AG04449 (cell line): Measurements from ENCODE around the gene TUBB4B.

Experiments
- CTCF ChIA-PET: fragments of 350-600 bp; formaldehyde crosslinking; extraction: SDS; loops from one replicate; lab custom pipeline; 2021; ENCODE audit warnings: antibody characterized with exemption; lab: Yijun Ruan, JAX
- POLR2A ChIA-PET: fragments of 400-600, 350-600 bp; formaldehyde crosslinking; extraction: SDS; loops from one replicate; lab custom pipeline; 2020; ENCODE audit warnings: antibody characterized with exemption, inconsistent platforms; lab: Yijun Ruan, JAX
- DNase-seq: peaks from one replicate; pipeline ENCODE4 v3.0.0-alpha.2; 2010; ENCODE audit warnings: low read depth, low spot score
- H3K4me3 ChIP-seq: 2 replicates; pipeline ENCODE4 v1.5.1; 2011; ENCODE audit warnings: low read depth, mild to moderate bottlenecking, control low read depth, low read length
- TF ChIP-seq, protein P1 (sequence below): IDR thresholded peaks from one replicate; pipeline ENCODE4 v1.5.1; 2011; ENCODE audit warnings: mild to moderate bottlenecking, moderate library complexity, low read length, control low read depth, inconsistent platforms; ENCODE audit not compliant: insufficient read depth; ENCODE audit errors: missing control alignments

TUBB4B gene

DNA sequence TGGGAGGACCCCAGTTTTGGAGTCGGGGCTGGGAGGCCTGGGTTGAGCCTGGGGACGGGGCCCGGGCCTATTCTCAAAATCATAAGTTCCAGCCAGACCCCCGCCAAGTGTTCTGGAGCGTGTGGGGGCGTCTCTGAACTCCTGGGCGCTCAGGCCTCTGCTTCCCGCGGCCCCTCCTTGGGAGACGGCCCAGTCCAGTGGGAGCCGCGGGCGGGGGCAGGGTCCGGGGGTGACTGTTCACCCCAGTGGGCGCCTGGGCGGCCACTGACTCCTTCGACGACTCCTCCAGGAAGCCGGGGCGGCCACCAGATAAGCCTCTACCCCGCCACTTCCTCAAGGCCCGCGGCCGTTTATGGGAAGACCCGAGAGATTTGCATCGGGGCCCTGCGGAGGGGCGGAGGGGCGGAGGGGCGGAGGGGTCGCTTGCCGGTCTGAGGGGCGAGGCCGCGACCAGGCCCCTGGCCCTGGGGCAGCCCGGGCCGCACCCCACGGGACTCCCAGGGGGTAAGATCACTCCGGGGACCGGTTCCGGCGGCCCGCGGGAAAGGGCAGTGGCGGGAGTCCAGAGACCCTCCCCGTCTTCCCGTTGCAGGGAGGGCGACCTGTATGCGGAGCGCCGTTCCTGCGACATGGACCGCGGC, 37.1 kb downstream of the TUBB4B start:
- no peak for DNase-seq
- peak overlapping the region; percentile 63 for H3K4me3 ChIP-seq
- POLR2A ChIA-PET, result interaction anchor here (1.0 to 2.2 kb wide), 3 partner anchors 14 to 37 kb away, joined by 4 to 18 read pairs (median 8); partner anchors contain the start of gene TUBB4B
- CTCF ChIA-PET, result interaction anchor here (0.8 to 1.9 kb wide), 6 partner anchors 9 to 145 kb away, joined by 3 to 7 read pairs (median 6); partner anchors contain the start of genes EXD3 and NOXA1
- TF ChIP-seq, protein P1, sequence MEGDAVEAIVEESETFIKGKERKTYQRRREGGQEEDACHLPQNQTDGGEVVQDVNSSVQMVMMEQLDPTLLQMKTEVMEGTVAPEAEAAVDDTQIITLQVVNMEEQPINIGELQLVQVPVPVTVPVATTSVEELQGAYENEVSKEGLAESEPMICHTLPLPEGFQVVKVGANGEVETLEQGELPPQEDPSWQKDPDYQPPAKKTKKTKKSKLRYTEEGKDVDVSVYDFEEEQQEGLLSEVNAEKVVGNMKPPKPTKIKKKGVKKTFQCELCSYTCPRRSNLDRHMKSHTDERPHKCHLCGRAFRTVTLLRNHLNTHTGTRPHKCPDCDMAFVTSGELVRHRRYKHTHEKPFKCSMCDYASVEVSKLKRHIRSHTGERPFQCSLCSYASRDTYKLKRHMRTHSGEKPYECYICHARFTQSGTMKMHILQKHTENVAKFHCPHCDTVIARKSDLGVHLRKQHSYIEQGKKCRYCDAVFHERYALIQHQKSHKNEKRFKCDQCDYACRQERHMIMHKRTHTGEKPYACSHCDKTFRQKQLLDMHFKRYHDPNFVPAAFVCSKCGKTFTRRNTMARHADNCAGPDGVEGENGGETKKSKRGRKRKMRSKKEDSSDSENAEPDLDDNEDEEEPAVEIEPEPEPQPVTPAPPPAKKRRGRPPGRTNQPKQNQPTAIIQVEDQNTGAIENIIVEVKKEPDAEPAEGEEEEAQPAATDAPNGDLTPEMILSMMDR, result no peak

DNA sequence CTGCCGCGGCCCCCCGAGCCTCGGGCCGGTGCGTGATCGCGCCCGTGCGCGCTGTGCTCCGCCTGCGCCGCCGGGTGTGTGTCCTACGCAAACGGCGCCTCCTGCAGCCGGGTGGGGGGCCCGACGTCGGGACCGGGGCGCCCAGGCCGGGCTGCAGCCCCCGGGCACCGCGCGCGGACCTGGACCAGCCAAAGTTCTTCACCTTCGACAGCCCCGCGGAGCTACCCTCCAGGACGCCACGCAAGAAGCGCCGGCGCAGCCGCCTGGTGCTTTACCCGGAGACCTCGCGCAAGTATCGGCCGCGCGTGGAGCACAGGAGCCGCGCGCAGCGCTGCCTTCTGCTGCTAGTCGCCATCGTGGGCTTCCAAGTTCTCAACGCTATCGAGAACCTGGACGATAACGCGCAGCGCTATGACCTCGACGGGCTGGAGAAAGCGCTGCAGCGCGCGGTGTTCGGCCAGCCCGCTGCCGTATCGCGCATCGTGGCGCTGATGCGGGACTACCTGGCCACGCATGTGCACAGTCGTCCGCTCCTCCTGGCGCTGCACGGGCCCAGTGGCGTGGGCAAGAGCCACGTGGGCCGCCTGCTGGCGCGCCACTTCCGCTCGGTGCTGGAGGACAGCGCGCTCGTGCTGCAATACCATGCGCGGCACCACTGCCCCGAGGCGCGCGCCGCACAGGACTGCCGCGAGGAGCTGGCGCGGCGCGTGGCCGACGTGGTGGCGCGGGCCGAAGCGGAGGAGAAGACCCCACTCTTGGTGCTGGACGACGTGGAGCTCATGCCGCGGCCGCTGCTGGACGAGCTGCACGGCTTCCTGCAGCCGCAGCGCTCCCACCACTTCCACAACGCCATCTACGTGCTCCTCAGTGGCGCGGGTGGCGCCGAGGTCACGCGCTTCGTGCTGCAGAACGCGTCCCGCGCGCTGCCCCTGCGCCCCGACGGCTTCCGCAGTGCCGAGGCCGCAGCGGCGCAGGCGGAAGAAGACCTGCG, 37.9 kb downstream of the TUBB4B start:
- TF ChIP-seq, protein P1, result no peak
- CTCF ChIA-PET, result interaction anchor here (1.4 kb wide), 1 partner anchor 15 kb away, joined by 5 read pairs; no protein-coding TSS in a partner anchor
- POLR2A ChIA-PET, result interaction anchor here (1.2 kb wide), 1 partner anchor 38 kb away, joined by 3 read pairs; the partner anchor contains the start of gene TUBB4B
- no peak for DNase-seq
- peak overlapping the region; percentile 63 for H3K4me3 ChIP-seq

DNA sequence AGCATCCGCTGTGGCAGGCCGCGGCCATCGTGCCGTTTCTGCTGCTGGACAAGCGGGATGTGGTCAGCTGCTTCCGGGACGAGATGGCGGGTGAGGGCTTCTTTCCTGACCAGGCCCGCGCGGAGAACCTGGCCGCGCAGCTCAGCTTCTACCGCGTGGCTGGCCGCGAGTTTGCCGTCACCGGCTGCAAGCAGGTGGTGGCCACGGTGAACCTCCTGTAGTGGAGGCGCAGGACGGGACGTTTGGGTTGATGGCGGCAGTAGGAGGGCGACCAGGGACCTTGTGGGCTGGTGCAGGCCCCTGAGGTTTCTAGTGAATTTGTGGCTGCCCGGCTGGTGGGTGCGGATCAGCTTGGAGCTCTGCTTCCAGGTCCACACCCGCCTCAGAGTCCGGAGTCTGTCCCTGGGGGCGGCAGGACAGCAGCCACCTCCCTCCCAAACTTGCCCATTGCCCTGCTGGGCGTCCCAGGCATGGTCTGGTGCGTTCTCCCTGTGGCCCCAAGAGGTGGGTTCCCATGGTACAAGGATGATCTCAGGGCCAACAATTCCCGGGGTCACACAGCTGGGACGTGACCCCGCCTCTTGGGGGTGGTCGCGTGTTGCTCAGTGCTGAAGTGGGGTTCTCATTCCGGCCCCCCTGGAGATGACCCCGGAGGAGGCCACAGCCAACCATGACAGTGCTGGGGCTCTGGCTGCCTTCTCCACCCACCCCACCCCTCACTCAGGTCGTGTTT, 38.8 kb downstream of the TUBB4B start:
- TF ChIP-seq, protein P1, result no peak
- CTCF ChIA-PET, result interaction anchor here (1.4 kb wide), 1 partner anchor 14 kb away, joined by 5 read pairs; no protein-coding TSS in a partner anchor
- POLR2A ChIA-PET, result interaction anchor here (1.2 kb wide), 1 partner anchor 39 kb away, joined by 3 read pairs; the partner anchor contains the start of gene TUBB4B
- no peak for DNase-seq
- H3K4me3 ChIP-seq, result no peak overlapping the region

DNA sequence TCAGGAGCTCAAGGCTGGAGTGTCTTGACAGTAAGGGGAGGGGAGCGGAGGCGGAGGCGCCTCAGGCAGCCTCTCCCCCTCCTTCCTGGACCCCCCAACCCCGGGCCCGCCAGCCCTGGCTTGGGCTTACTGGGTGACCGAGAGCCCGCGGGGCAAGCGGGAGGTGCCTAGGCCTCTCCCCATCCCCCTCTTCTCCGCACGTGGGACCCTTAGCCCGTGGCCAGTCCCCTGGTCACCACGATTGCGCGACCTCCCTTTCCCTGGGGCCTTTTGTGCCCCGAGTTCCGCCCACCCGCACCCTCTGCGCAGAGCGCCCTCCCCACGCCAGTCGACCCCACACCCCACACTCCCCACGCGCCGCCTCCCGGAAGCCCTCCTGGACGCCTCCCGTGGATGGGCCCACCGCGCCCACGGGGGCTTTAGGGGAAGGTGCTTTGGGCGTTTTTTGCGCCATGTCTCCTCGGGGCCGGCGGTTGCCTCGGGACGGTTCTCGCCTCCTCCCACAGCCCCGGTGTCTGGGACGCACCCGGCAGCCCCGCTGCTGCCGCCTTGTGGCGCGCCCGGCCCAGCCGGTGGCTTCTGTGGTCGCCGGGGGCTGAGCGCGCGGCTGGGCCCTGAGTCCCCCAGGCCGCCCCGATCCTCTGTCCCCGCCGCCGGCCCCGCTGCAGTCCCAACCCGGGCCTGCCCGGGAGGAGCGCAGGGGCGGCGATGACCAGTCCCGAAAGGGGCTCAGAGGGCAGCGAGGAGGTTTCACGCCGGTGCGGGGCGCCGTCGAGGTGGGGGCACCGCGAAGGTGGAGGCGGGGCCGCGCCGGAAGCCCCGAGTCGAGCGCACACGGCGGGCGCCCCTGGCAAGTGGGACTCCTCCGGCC, 39.6 kb downstream of the TUBB4B start:
- H3K4me3 ChIP-seq, result no peak overlapping the region
- TF ChIP-seq, protein P1, result peak; percentile 54
- CTCF ChIA-PET, result interaction anchor here (1.4 kb wide), 1 partner anchor 14 kb away, joined by 5 read pairs; no protein-coding TSS in a partner anchor
- POLR2A ChIA-PET, result no interaction called here
- no peak for DNase-seq
